Fibroblast of upper back skin (primary cell): ENCODE measurements around the gene DUS1L.

ENCODE experiments used
- DNase-seq: peaks from one replicate; pipeline ENCODE4 v3.0.0-alpha.2; 2013

Gene DUS1L

GRCh38 chr17:82076018-82076784 lies 10.6 kb upstream of the DUS1L start:
- no peak for DNase-seq

- DNase-seq = no peak
These were observed 7.8 kb upstream of the DUS1L start for GRCh38 chr17:82073446-82073845.

GRCh38 chr17:82072827-82073226 lies 7.2 kb upstream of the DUS1L start:
- DNase-seq = no peak

GRCh38 chr17:82070611-82071010 lies 5.0 kb upstream of the DUS1L start:
- no peak for DNase-seq

GRCh38 chr17:82065193-82065637 lies 389 bp downstream of the DUS1L start:
- DNase-seq = peak; percentile 14

- no peak for DNase-seq
These were observed 991 bp downstream of the DUS1L start for GRCh38 chr17:82064433-82065192.

- no peak for DNase-seq
These were observed 1.9 kb downstream of the DUS1L start for GRCh38 chr17:82063424-82064415.

GRCh38 chr17:82062984-82063368 lies 2.6 kb downstream of the DUS1L start:
- DNase-seq = no peak

- DNase-seq = no peak
These were observed 3.3 kb downstream of the DUS1L start for GRCh38 chr17:82062076-82062983.

GRCh38 chr17:82061047-82061925 lies 4.3 kb downstream of the DUS1L start:
- DNase-seq = no peak

- DNase-seq = no peak
These were observed 5.0 kb downstream of the DUS1L start for GRCh38 chr17:82060614-82061013.

GRCh38 chr17:82060001-82060380 lies 5.6 kb downstream of the DUS1L start:
- DNase-seq = no peak

GRCh38 chr17:82059272-82060000 lies 6.2 kb downstream of the DUS1L start:
- DNase-seq = no peak

GRCh38 chr17:82058855-82059249 lies 6.8 kb downstream of the DUS1L start:
- no peak for DNase-seq

- no peak for DNase-seq
These were observed 7.3 kb downstream of the DUS1L start for GRCh38 chr17:82058230-82058854.

GRCh38 chr17:82056729-82057621 lies 8.6 kb downstream of the DUS1L start:
- DNase-seq = no peak

- no peak for DNase-seq
These were observed 9.5 kb downstream of the DUS1L start for GRCh38 chr17:82055965-82056728.
